K562 (cell line): Measurements from ENCODE around the gene USP22. TPM values are rescaled to one million over a fixed set of nuclear protein-coding genes. Genes with fewer than 3 reads are reported as not detected.

ENCODE experiments used
- ATAC-seq: fragments of 200-7000 bp; cut with Tn5 transposase; 3 replicates; pipeline ENCODE4 v1.9.1; 2020; ENCODE audit warnings: moderate library complexity
- BruUV-seq: library from RNA; stranded (reverse); fragments of 400-500 nt; replicated peaks from 2 replicates; lab custom pipeline; 2021; lab: Mats Ljungman, UMichigan
- CTCF ChIA-PET: fragments of 300-600 bp; formaldehyde crosslinking; extraction: SDS; loops from one replicate; lab custom pipeline; 2021; ENCODE audit warnings: low intra/inter-chr PET ratio; lab: Yijun Ruan, JAX
- POLR2A ChIA-PET: fragments of 300-600, 350-650 bp; sonication (Branson Sonifier 250); formaldehyde crosslinking; extraction: SDS; loops from one replicate; lab custom pipeline; 2021; ENCODE audit warnings: antibody characterized with exemption, inconsistent platforms; lab: Yijun Ruan, JAX
- DNase-seq, 4 experiments: peaks; one replicate each; pipeline versions ENCODE4 v3.0.0 to v3.0.0-alpha.2; 2011 to 2018; ENCODE audit warnings: low spot score in 3 of 4, mixed read lengths in 3 of 4; ENCODE audit errors: extremely low read depth in 1 of 4
- FAIRE-seq: peaks from 2 replicates; lab custom pipeline; 2011; peaks lifted over from hg19 to GRCh38; lab: Jason Lieb, UNC
- H2AFZ ChIP-seq: 2 replicates; pipeline ENCODE4 v1.6.0; 2011; ENCODE audit warnings: low read depth, low read length, control low read depth, inconsistent platforms
- H3K27ac ChIP-seq: fragments of 200-600 bp; 3 replicates; pipeline ENCODE4 v1.8.0; 2011; ENCODE audit warnings: low read depth, mild to moderate bottlenecking, control low read depth, inconsistent platforms, low read length, moderate library complexity, mixed read lengths; ENCODE audit errors: extremely low read depth
- H3K27me3 ChIP-seq, 2 experiments: fragments of 300-600 bp in 1 of 2; 2 replicates in 1 of 2; 3 replicates in 1 of 2; pipeline versions ENCODE4 v1.6.0 to v1.8.0; 2011; ENCODE audit warnings: inconsistent platforms in 2 of 2, low read length in 2 of 2, mild to moderate bottlenecking in 1 of 2, mixed read lengths in 1 of 2, moderate library complexity in 1 of 2; ENCODE audit not compliant: control insufficient read depth in 2 of 2, insufficient read depth in 2 of 2
- H3K36me3 ChIP-seq: fragments of 300-600 bp; 3 replicates; pipeline ENCODE4 v1.8.0; 2011; ENCODE audit warnings: mild to moderate bottlenecking, low read length, inconsistent platforms; ENCODE audit not compliant: control insufficient read depth, insufficient read depth
- H3K4me1 ChIP-seq, 2 experiments: fragments of 200-600 bp in 1 of 2; replicated peaks in 1 of 2; 2 replicates in 1 of 2; 3 replicates in 1 of 2; pipeline versions ENCODE4 v1.5.1 to v1.8.0; 2011; ENCODE audit warnings: inconsistent platforms in 2 of 2, low read length in 2 of 2, mild to moderate bottlenecking in 1 of 2, mixed read lengths in 1 of 2, moderate library complexity in 1 of 2; ENCODE audit not compliant: control insufficient read depth in 2 of 2, insufficient read depth in 2 of 2
- H3K4me2 ChIP-seq: 2 replicates; pipeline ENCODE4 v1.6.1; 2011; ENCODE audit warnings: low read length, control low read depth, inconsistent platforms, mixed read lengths; ENCODE audit not compliant: insufficient read depth
- H3K4me3 ChIP-seq: fragments of 200-600 bp; sonication (generic), shearing (Covaris generic); 2 replicates; pipeline ENCODE4 v1.5.1; 2016; ENCODE audit warnings: control low read depth, inconsistent platforms
- H3K79me2 ChIP-seq: fragments of 200-600 bp; 3 replicates; pipeline ENCODE4 v1.8.0; 2011; ENCODE audit warnings: low read length, inconsistent platforms; ENCODE audit not compliant: control insufficient read depth, insufficient read depth
- H3K9ac ChIP-seq, 2 experiments: 2 replicates each; pipeline versions ENCODE4 v1.6.0 to v1.6.1; 2011; ENCODE audit warnings: low read depth in 2 of 2, low read length in 2 of 2, control low read depth in 1 of 2, inconsistent platforms in 1 of 2, mild to moderate bottlenecking in 1 of 2, mixed read lengths in 1 of 2; ENCODE audit not compliant: insufficient read depth in 1 of 2
- H3K9me1 ChIP-seq: one replicate; pipeline ENCODE4 v1.6.0; 2011; ENCODE audit warnings: inconsistent platforms, mild to moderate bottlenecking, low read length, moderate library complexity; ENCODE audit not compliant: control insufficient read depth, insufficient read depth
- H3K9me3 ChIP-seq: replicated peaks from 2 replicates; pipeline ENCODE4 v1.5.1; 2011; ENCODE audit warnings: low read depth, low read length, inconsistent platforms; ENCODE audit not compliant: control insufficient read depth, insufficient read depth
- H4K20me1 ChIP-seq: replicated peaks from 2 replicates; pipeline ENCODE4 v1.6.1; 2011; ENCODE audit warnings: low read length, inconsistent platforms, mixed read lengths; ENCODE audit not compliant: control insufficient read depth, insufficient read depth
- BRF1 ChIP-seq: IDR thresholded peaks from 3 replicates; pipeline ENCODE4 v1.6.1; 2011; ENCODE audit warnings: borderline replicate concordance, mild to moderate bottlenecking; ENCODE audit not compliant: insufficient read length; ENCODE audit errors: extremely low read depth
- XRCC5 ChIP-seq: fragments of 200-400 bp; formaldehyde crosslinking; IDR thresholded peaks from 2 replicates; pipeline ENCODE4 v1.6.1; 2017; ENCODE audit warnings: low read depth, mild to moderate bottlenecking, low read length
- ZNF444 ChIP-seq: fragments of 250-450 bp; sonication (Bioruptor Pico); IDR thresholded peaks from 2 replicates; pipeline ENCODE4 v1.4.0; 2020; ENCODE audit warnings: mild to moderate bottlenecking, moderate library complexity
- WGBS: fragments of 100-300 bp; shearing (Covaris generic); methylation state at CpG from one replicate; pipeline ENCODE4 v1.1.6; 2016; ENCODE audit warnings: low coverage, mixed read lengths; ENCODE audit not compliant: insufficient coverage; ENCODE audit errors: missing lambda C conversion rate; 5-methylcytosine and 5-hydroxymethylcytosine counted together
- in situ Hi-C: fragments of 300-500 bp; cut with MboI; formaldehyde crosslinking; loops from 4 replicates; pipeline ENCODE4 v1.15.0; 2018; ENCODE audit warnings: inconsistent platforms, mixed read lengths
- intact Hi-C: fragments of 100-400 bp; cut with micrococcal nuclease; formaldehyde crosslinking; loops from 2 replicates; pipeline ENCODE4 v1.14.2; 2022
- polyA plus RNA-seq, 8 experiments: library from polyadenylated mRNA; depleted of rRNA in 4 of 8; stranded (reverse) in 5 of 8; unstranded in 3 of 8; fragments of >200 nt; fragmentation: Nextera tagmentation in 2 of 8; fragmentation: Illumina TruSeq in 1 of 8; extraction: Ambion mirVana in 2 of 8; extraction: Trizol in 1 of 8; gene quantifications; 2 replicates each; pipeline versions ENCODE4 v1.2.1 to v1.2.3, GENCODE V29; 2011 to 2014; ENCODE audit warnings: inconsistent platforms in 1 of 8, missing spikeins in 1 of 8
- total RNA-seq, 7 experiments: library from RNA; depleted of rRNA in 6 of 7; stranded (reverse); fragments of >200 nt in 6 of 7; fragmentation: Illumina TruSeq in 2 of 7; extraction: Trizol in 2 of 7; gene quantifications; 2 replicates each; pipeline versions ENCODE4 v1.2.1 to v1.2.3, GENCODE V29; 2011 to 2021; ENCODE audit warnings: low replicate concordance in 1 of 7
- TF ChIP-seq, protein P1 (sequence below): fragments of 250-450 bp; sonication (Bioruptor Pico); IDR thresholded peaks from 2 replicates; pipeline ENCODE4 v1.9.0; 2021; ENCODE audit warnings: mild to moderate bottlenecking

USP22 gene
- total and polyA plus RNA-seq, 9 of the 15 experiments (the other 6 are each of a cell fraction or from before 2014, with no cell fraction given): 6.5 to 113 (median 58.9) TPM

DNA sequence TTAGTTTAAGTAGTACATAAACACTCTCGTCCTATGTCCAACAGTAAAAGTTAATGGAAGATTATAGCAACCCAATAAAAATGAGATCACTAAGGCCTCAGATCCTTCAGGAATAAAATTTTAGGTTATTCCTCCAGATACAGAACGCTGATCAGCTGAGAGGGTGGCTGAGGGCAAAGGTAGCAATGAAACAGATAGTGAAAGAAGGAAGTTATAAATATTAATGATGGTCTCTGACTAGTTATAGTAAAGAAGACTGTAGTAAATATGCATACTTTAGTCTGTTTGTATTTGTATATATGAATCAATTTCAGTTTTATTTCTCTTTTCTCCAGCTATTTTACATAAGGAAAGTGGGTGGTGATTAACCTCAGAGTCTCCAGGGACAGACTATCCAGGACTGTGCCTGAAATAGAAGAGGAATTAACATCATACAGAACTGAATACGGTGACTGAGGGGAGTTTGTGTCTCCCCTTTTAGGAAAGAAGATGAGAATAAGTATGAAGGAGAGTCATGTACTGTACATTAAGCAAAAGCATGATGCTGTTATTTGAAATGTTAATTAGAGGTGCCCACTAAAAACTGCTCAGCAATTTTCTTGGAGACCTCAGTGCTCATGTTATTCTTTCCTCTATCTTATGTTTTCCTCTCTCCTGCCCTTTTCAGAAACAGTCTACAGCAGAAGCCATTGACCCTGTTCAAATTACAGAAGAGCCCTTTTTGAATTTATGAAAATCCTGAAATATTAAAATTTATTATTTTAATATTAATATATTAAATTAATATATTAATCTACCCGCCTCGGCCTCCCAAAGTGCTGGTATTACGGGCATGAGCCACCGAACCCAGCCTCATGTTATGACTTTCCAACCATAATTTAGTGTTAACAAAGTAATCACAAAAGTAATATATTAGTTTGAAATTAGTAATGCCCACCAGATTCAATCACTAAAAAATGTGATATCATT is 47.4 kb upstream of the USP22 start:
- no peak overlapping the region for H3K4me3 ChIP-seq
- H3K27ac ChIP-seq: no peak overlapping the region
- intact Hi-C loops: no loop called here
- BruUV-seq: no TSS peak
- DNase-seq: no peak
- no peaks in the 10 kb centered on the region for H3K27me3 ChIP-seq
- no peaks in the 10 kb centered on the region for H3K36me3 ChIP-seq
- H2AFZ ChIP-seq: no peak overlapping the region
- peaks cover 0 to 3% of the 10 kb centered on the region in 2 experiments; a peak in 1 of 5 replicates for H3K4me1 ChIP-seq
- H3K79me2 ChIP-seq: no peaks in the 10 kb centered on the region
- TF ChIP-seq XRCC5 (no peak), ZNF444 (no peak), BRF1 (no peak)
- TF ChIP-seq, protein P1, sequence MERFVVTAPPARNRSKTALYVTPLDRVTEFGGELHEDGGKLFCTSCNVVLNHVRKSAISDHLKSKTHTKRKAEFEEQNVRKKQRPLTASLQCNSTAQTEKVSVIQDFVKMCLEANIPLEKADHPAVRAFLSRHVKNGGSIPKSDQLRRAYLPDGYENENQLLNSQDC: no peak
- CTCF ChIA-PET: no interaction called here
- H4K20me1 ChIP-seq: no peaks in the 10 kb centered on the region
- no peak overlapping the region for H3K4me2 ChIP-seq
- in situ Hi-C loops: no loop called here
- no peaks in the 10 kb centered on the region for H3K9me1 ChIP-seq
- POLR2A ChIA-PET: no interaction called here
- H3K9ac ChIP-seq: no peak overlapping the region
- FAIRE-seq: no peak
- 44% methylated on average over 7 of the region's 7 CpGs for WGBS
- no peak for ATAC-seq
- no peaks in the 10 kb centered on the region for H3K9me3 ChIP-seq
